ENCODE results near the gene IQCH. TPM values are rescaled to one million over a fixed set of nuclear protein-coding genes. Genes with fewer than 3 reads are reported as not detected.
"Not testable (repeated sequence)": the region's sequence is repeated elsewhere in the genome, so short reads cannot be mapped to it uniquely, and the experiment has no call there.

The IQCH gene
- total RNA-seq, 1 donor from 2014 or later: 3.1 TPM

- Histone ChIP-seq H3K9ac (ENCODE audit: low read depth in 1 of 3, low read length in 3 of 3) (no peak overlapping the region), H3K27me3 (ENCODE audit: control insufficient read depth in 3 of 3, insufficient read depth in 3 of 3, low read length in 3 of 3) (no peaks in the 10 kb centered on the region), H3K9me3 (ENCODE audit: control insufficient read depth in 3 of 3, low read length in 3 of 3) (no peaks in the 10 kb centered on the region), H3K27ac (ENCODE audit: low read depth, low read length) (no peak overlapping the region), H3K4me3 (ENCODE audit: low read length in 3 of 3) (no peak overlapping the region), H3K36me3 (ENCODE audit: control insufficient read depth in 3 of 3, insufficient read depth in 3 of 3, low read length in 3 of 3) (no peaks in the 10 kb centered on the region), H3K4me1 (ENCODE audit: control insufficient read depth in 3 of 3, insufficient read depth in 3 of 3, low read length in 3 of 3) (peaks cover 0 to 6% (median 3%) of the 10 kb centered on the region in 3 donors)
Measured at GRCh38 chr15:67259806-67260205, 5.2 kb downstream of the IQCH start.

- no peak overlapping the region for H3K9ac ChIP-seq (ENCODE audit: low read depth in 1 of 3, low read length in 3 of 3)
- H3K9me3 ChIP-seq (ENCODE audit: control insufficient read depth in 3 of 3, low read length in 3 of 3): no peaks in the 10 kb centered on the region
- H3K27me3 ChIP-seq (ENCODE audit: control insufficient read depth in 3 of 3, insufficient read depth in 3 of 3, low read length in 3 of 3): no peaks in the 10 kb centered on the region
- H3K36me3 ChIP-seq (ENCODE audit: control insufficient read depth in 3 of 3, insufficient read depth in 3 of 3, low read length in 3 of 3): no peaks in the 10 kb centered on the region
- H3K4me3 ChIP-seq (ENCODE audit: low read length in 3 of 3): no peak overlapping the region
- H3K27ac ChIP-seq (ENCODE audit: low read depth, low read length): no peak overlapping the region
- no peaks in the 10 kb centered on the region for H3K4me1 ChIP-seq (ENCODE audit: control insufficient read depth in 3 of 3, insufficient read depth in 3 of 3, low read length in 3 of 3)
Measured at GRCh38 chr15:67266870-67267269, 12.3 kb downstream of the IQCH start.

GRCh38 chr15:67267440-67267839 lies 12.9 kb downstream of the IQCH start:
- Histone ChIP-seq H3K27me3 (ENCODE audit: control insufficient read depth in 3 of 3, insufficient read depth in 3 of 3, low read length in 3 of 3) (no peaks in the 10 kb centered on the region), H3K4me1 (ENCODE audit: control insufficient read depth in 3 of 3, insufficient read depth in 3 of 3, low read length in 3 of 3) (no peaks in the 10 kb centered on the region), H3K9me3 (ENCODE audit: control insufficient read depth in 3 of 3, low read length in 3 of 3) (no peaks in the 10 kb centered on the region), H3K36me3 (ENCODE audit: control insufficient read depth in 3 of 3, insufficient read depth in 3 of 3, low read length in 3 of 3) (no peaks in the 10 kb centered on the region), H3K27ac (ENCODE audit: low read depth, low read length) (no peak overlapping the region), H3K9ac (ENCODE audit: low read depth in 1 of 3, low read length in 3 of 3) (no peak overlapping the region), H3K4me3 (ENCODE audit: low read length in 3 of 3) (no peak overlapping the region)

- no peak overlapping the region for H3K9ac ChIP-seq (ENCODE audit: low read depth in 1 of 3, low read length in 3 of 3)
- H3K27ac ChIP-seq (ENCODE audit: low read depth, low read length): no peak overlapping the region
- no peaks in the 10 kb centered on the region for H3K9me3 ChIP-seq (ENCODE audit: control insufficient read depth in 3 of 3, low read length in 3 of 3)
- no peaks in the 10 kb centered on the region for H3K4me1 ChIP-seq (ENCODE audit: control insufficient read depth in 3 of 3, insufficient read depth in 3 of 3, low read length in 3 of 3)
- H3K36me3 ChIP-seq (ENCODE audit: control insufficient read depth in 3 of 3, insufficient read depth in 3 of 3, low read length in 3 of 3): no peaks in the 10 kb centered on the region
- H3K27me3 ChIP-seq (ENCODE audit: control insufficient read depth in 3 of 3, insufficient read depth in 3 of 3, low read length in 3 of 3): no peaks in the 10 kb centered on the region
- H3K4me3 ChIP-seq (ENCODE audit: low read length in 3 of 3): no peak overlapping the region
Measured at GRCh38 chr15:67267951-67268941, 13.7 kb downstream of the IQCH start.

GRCh38 chr15:67274236-67274635 lies 19.6 kb downstream of the IQCH start:
- H3K9ac ChIP-seq (ENCODE audit: low read depth in 1 of 3, low read length in 3 of 3): no peak overlapping the region
- H3K36me3 ChIP-seq (ENCODE audit: control insufficient read depth in 3 of 3, insufficient read depth in 3 of 3, low read length in 3 of 3): no peaks in the 10 kb centered on the region
- H3K27me3 ChIP-seq (ENCODE audit: control insufficient read depth in 3 of 3, insufficient read depth in 3 of 3, low read length in 3 of 3): no peaks in the 10 kb centered on the region
- H3K27ac ChIP-seq (ENCODE audit: low read depth, low read length): no peak overlapping the region
- peaks cover 0 to 2% (median 0%) of the 10 kb centered on the region in 3 donors for H3K9me3 ChIP-seq (ENCODE audit: control insufficient read depth in 3 of 3, low read length in 3 of 3)
- no peaks in the 10 kb centered on the region for H3K4me1 ChIP-seq (ENCODE audit: control insufficient read depth in 3 of 3, insufficient read depth in 3 of 3, low read length in 3 of 3)
- no peak overlapping the region for H3K4me3 ChIP-seq (ENCODE audit: low read length in 3 of 3)

- H3K4me3 ChIP-seq (ENCODE audit: low read length in 3 of 3): no peak overlapping the region
- no peak overlapping the region for H3K27ac ChIP-seq (ENCODE audit: low read depth, low read length)
- H3K9me3 ChIP-seq (ENCODE audit: control insufficient read depth in 3 of 3, low read length in 3 of 3): peaks cover 0 to 2% (median 0%) of the 10 kb centered on the region in 3 donors
- H3K36me3 ChIP-seq (ENCODE audit: control insufficient read depth in 3 of 3, insufficient read depth in 3 of 3, low read length in 3 of 3): no peaks in the 10 kb centered on the region
- H3K4me1 ChIP-seq (ENCODE audit: control insufficient read depth in 3 of 3, insufficient read depth in 3 of 3, low read length in 3 of 3): no peaks in the 10 kb centered on the region
- H3K9ac ChIP-seq (ENCODE audit: low read depth in 1 of 3, low read length in 3 of 3): no peak overlapping the region
- no peaks in the 10 kb centered on the region for H3K27me3 ChIP-seq (ENCODE audit: control insufficient read depth in 3 of 3, insufficient read depth in 3 of 3, low read length in 3 of 3)
Measured at GRCh38 chr15:67276666-67277065, 22.1 kb downstream of the IQCH start.

- no peaks in the 10 kb centered on the region for H3K27me3 ChIP-seq (ENCODE audit: control insufficient read depth in 3 of 3, insufficient read depth in 3 of 3, low read length in 3 of 3)
- no peaks in the 10 kb centered on the region for H3K36me3 ChIP-seq (ENCODE audit: control insufficient read depth in 3 of 3, insufficient read depth in 3 of 3, low read length in 3 of 3)
- no peaks in the 10 kb centered on the region for H3K9me3 ChIP-seq (ENCODE audit: control insufficient read depth in 3 of 3, low read length in 3 of 3)
- H3K4me1 ChIP-seq (ENCODE audit: control insufficient read depth in 3 of 3, insufficient read depth in 3 of 3, low read length in 3 of 3): no peaks in the 10 kb centered on the region
- H3K4me3 ChIP-seq (ENCODE audit: low read length in 3 of 3): no peak overlapping the region
- no peak overlapping the region for H3K27ac ChIP-seq (ENCODE audit: low read depth, low read length)
- no peak overlapping the region for H3K9ac ChIP-seq (ENCODE audit: low read depth in 1 of 3, low read length in 3 of 3)
Measured at GRCh38 chr15:67280217-67280616, 25.6 kb downstream of the IQCH start.

- H3K4me1 ChIP-seq (ENCODE audit: control insufficient read depth in 3 of 3, insufficient read depth in 3 of 3, low read length in 3 of 3): no peaks in the 10 kb centered on the region
- no peak overlapping the region for H3K4me3 ChIP-seq (ENCODE audit: low read length in 3 of 3)
- no peak overlapping the region for H3K27ac ChIP-seq (ENCODE audit: low read depth, low read length)
- H3K9ac ChIP-seq (ENCODE audit: low read depth in 1 of 3, low read length in 3 of 3): no peak overlapping the region
- H3K9me3 ChIP-seq (ENCODE audit: control insufficient read depth in 3 of 3, low read length in 3 of 3): no peaks in the 10 kb centered on the region
- H3K27me3 ChIP-seq (ENCODE audit: control insufficient read depth in 3 of 3, insufficient read depth in 3 of 3, low read length in 3 of 3): no peaks in the 10 kb centered on the region
- H3K36me3 ChIP-seq (ENCODE audit: control insufficient read depth in 3 of 3, insufficient read depth in 3 of 3, low read length in 3 of 3): no peaks in the 10 kb centered on the region
Measured at GRCh38 chr15:67281714-67282113, 27.1 kb downstream of the IQCH start.

GRCh38 chr15:67285625-67286024 lies 31.0 kb downstream of the IQCH start:
- H3K4me1 ChIP-seq (ENCODE audit: control insufficient read depth in 3 of 3, insufficient read depth in 3 of 3, low read length in 3 of 3); H3K4me3 ChIP-seq (ENCODE audit: low read length in 3 of 3); H3K9ac ChIP-seq (ENCODE audit: low read depth in 1 of 3, low read length in 3 of 3); H3K9me3 ChIP-seq (ENCODE audit: control insufficient read depth in 3 of 3, low read length in 3 of 3); H3K27me3 ChIP-seq (ENCODE audit: control insufficient read depth in 3 of 3, insufficient read depth in 3 of 3, low read length in 3 of 3); H3K36me3 ChIP-seq (ENCODE audit: control insufficient read depth in 3 of 3, insufficient read depth in 3 of 3, low read length in 3 of 3); H3K27ac ChIP-seq (ENCODE audit: low read depth, low read length): not testable (repeated sequence)

GRCh38 chr15:67286400-67286799 lies 31.8 kb downstream of the IQCH start:
- not testable (repeated sequence) for H3K4me3 ChIP-seq (ENCODE audit: low read length in 3 of 3); H3K36me3 ChIP-seq (ENCODE audit: control insufficient read depth in 3 of 3, insufficient read depth in 3 of 3, low read length in 3 of 3); H3K9ac ChIP-seq (ENCODE audit: low read depth in 1 of 3, low read length in 3 of 3); H3K4me1 ChIP-seq (ENCODE audit: control insufficient read depth in 3 of 3, insufficient read depth in 3 of 3, low read length in 3 of 3); H3K9me3 ChIP-seq (ENCODE audit: control insufficient read depth in 3 of 3, low read length in 3 of 3); H3K27me3 ChIP-seq (ENCODE audit: control insufficient read depth in 3 of 3, insufficient read depth in 3 of 3, low read length in 3 of 3); H3K27ac ChIP-seq (ENCODE audit: low read depth, low read length)
